Measurements from ENCODE around the gene KMT2C. TPM values are rescaled to one million over a fixed set of nuclear protein-coding genes. Genes with fewer than 3 reads are reported as not detected.
A peak's percentile ranks its signal among the peaks of the same experiment; 100 is the strongest.

The KMT2C gene
- total and polyA plus RNA-seq, 8 donors, result 10.1 to 64.1 (median 53.3) TPM

GRCh38 chr7:152370297-152370696 lies 65.5 kb downstream of the KMT2C start:
- ATAC-seq, result peak in 1 of 4 donors; percentile 9
- no peak overlapping the region for H3K27ac ChIP-seq
- no peaks in the 10 kb centered on the region for H3K27me3 ChIP-seq
- peaks cover 0 to 12% (median 8%) of the 10 kb centered on the region in 3 donors for H3K4me1 ChIP-seq
- no peak for FAIRE-seq
- H3K4me3 ChIP-seq, result no peak overlapping the region
- no peak for TF ChIP-seq CTCF (IDR thresholded peaks at IDR 0.05)
- H3K36me3 ChIP-seq, result no peaks in the 10 kb centered on the region
- intact Hi-C loops (cut with DNase I), result no loop called here
- DNase-seq, result no peak
- no peaks in the 10 kb centered on the region for H3K9me3 ChIP-seq

GRCh38 chr7:152369518-152369917 lies 66.3 kb downstream of the KMT2C start:
- Histone ChIP-seq H3K27me3 (no peaks in the 10 kb centered on the region), H3K9me3 (no peaks in the 10 kb centered on the region), H3K4me3 (no peak overlapping the region), H3K4me1 (peaks cover 0 to 12% (median 8%) of the 10 kb centered on the region in 3 donors), H3K36me3 (no peaks in the 10 kb centered on the region), H3K27ac (no peak overlapping the region)
- DNase-seq (no peak), ATAC-seq (no peak), FAIRE-seq (no peak)
- intact Hi-C loops (cut with DNase I), result loop anchor here in 1 of 3 donors (10.0 kb wide), 1 partner anchor 45 kb away; no protein-coding TSS in a partner anchor
- no peak for TF ChIP-seq CTCF (IDR thresholded peaks at IDR 0.05)
- 74 to 82% methylated on average over 3 of the region's 3 CpGs for WGBS, 2 donors

GRCh38 chr7:152367170-152367569 lies 68.6 kb downstream of the KMT2C start:
- H3K27ac ChIP-seq, result no peak overlapping the region
- no peak for TF ChIP-seq CTCF (IDR thresholded peaks at IDR 0.05)
- H3K4me3 ChIP-seq, result no peak overlapping the region
- no peaks in the 10 kb centered on the region for H3K9me3 ChIP-seq
- DNase-seq (no peak), ATAC-seq (peak in 3 of 4 donors; percentile 18 to 20 (median 20)), FAIRE-seq (no peak)
- intact Hi-C loops (cut with DNase I), result loop anchor here in 1 of 3 donors (10.0 kb wide), 1 partner anchor 48 kb away; no protein-coding TSS in a partner anchor
- no peaks in the 10 kb centered on the region for H3K27me3 ChIP-seq
- WGBS, 2 donors, result 86 to 89% methylated on average over 8 of the region's 8 CpGs
- H3K36me3 ChIP-seq, result no peaks in the 10 kb centered on the region
- H3K4me1 ChIP-seq, result peaks cover 11 to 26% (median 17%) of the 10 kb centered on the region in 3 donors

- no peak for TF ChIP-seq CTCF (IDR thresholded peaks at IDR 0.05)
- intact Hi-C loops (cut with DNase I), result loop anchor here in 1 of 3 donors (10.0 kb wide), 1 partner anchor 48 kb away; no protein-coding TSS in a partner anchor
- FAIRE-seq (no peak), DNase-seq (peak in 2 of 6 donors; percentile 19 to 59), ATAC-seq (peak in 2 of 4 donors; percentile 53 to 63)
- Histone ChIP-seq H3K36me3 (no peaks in the 10 kb centered on the region), H3K4me1 (peaks cover 15 to 31% (median 19%) of the 10 kb centered on the region in 3 donors), H3K27ac (no peak overlapping the region), H3K27me3 (no peaks in the 10 kb centered on the region), H3K9me3 (no peaks in the 10 kb centered on the region), H3K4me3 (no peak overlapping the region)
- 63 to 84% methylated on average over 32 of the region's 32 CpGs for WGBS, 2 donors
Measured at GRCh38 chr7:152366662-152367061, 69.1 kb downstream of the KMT2C start.

- Histone ChIP-seq H3K9me3 (no peaks in the 10 kb centered on the region), H3K27ac (no peak overlapping the region), H3K27me3 (no peaks in the 10 kb centered on the region), H3K4me3 (no peak overlapping the region), H3K36me3 (no peaks in the 10 kb centered on the region), H3K4me1 (peaks cover 17 to 29% (median 24%) of the 10 kb centered on the region in 3 donors)
- DNase-seq (no peak), FAIRE-seq (no peak), ATAC-seq (no peak)
- intact Hi-C loops (cut with DNase I), result loop anchor here in 1 of 3 donors (10.0 kb wide), 1 partner anchor 49 kb away; no protein-coding TSS in a partner anchor
- TF ChIP-seq CTCF (IDR thresholded peaks at IDR 0.05), result no peak
- 84 to 89% methylated on average over 6 of the region's 6 CpGs for WGBS, 2 donors
Measured at GRCh38 chr7:152365982-152366603, 69.7 kb downstream of the KMT2C start.

Data from pancreas (tissue), 10 donors.